GM12878 (cell line): ENCODE measurements around the gene SMARCA4. TPM values are rescaled to one million over a fixed set of nuclear protein-coding genes. Genes with fewer than 3 reads are reported as not detected.
A peak's percentile ranks its signal among the peaks of the same experiment; 100 is the strongest.

Experiments used
- BMI1 ChIP-seq: fragments of 450-650 bp; IDR thresholded peaks from 2 replicates; pipeline ENCODE4 v1.6.1; 2016; ENCODE audit warnings: mild to moderate bottlenecking, moderate library complexity, borderline replicate concordance
- CHD1 ChIP-seq: IDR thresholded peaks from 2 replicates; pipeline ENCODE4 v1.6.1; 2012; ENCODE audit warnings: low read depth, low read length, improper control_type of control experiment
- CREB1 ChIP-seq: IDR thresholded peaks from 2 replicates; pipeline ENCODE4 v1.6.1; 2012; ENCODE audit warnings: low read depth, mild to moderate bottlenecking, inconsistent platforms
- FOXK2 ChIP-seq: fragments of 450-650 bp; IDR thresholded peaks from 2 replicates; pipeline ENCODE4 v1.6.1; 2017; ENCODE audit warnings: mild to moderate bottlenecking, moderate library complexity
- JUND ChIP-seq: IDR thresholded peaks from 2 replicates; pipeline ENCODE4 v1.6.1; 2012; ENCODE audit warnings: low read depth, mild to moderate bottlenecking, low read length, improper control_type of control experiment, moderate library complexity
- MEF2B ChIP-seq: fragments of 450-650 bp; IDR thresholded peaks from 2 replicates; pipeline ENCODE4 v1.6.1; 2018; ENCODE audit warnings: mild to moderate bottlenecking, moderate library complexity; ENCODE audit not compliant: partially characterized antibody, poor library complexity, severe bottlenecking
- NRF1 ChIP-seq: conservative IDR thresholded peaks from 2 replicates; pipeline ENCODE4 v1.6.1; 2011; ENCODE audit warnings: mild to moderate bottlenecking, low read depth, low read length, improper control_type of control experiment
- RBBP5 ChIP-seq: fragments of 200-600 bp; sonication (generic); conservative IDR thresholded peaks from 2 replicates; pipeline ENCODE4 v1.6.1; 2016
- RFX5 ChIP-seq: IDR thresholded peaks from 2 replicates; pipeline ENCODE4 v1.6.1; 2011; ENCODE audit warnings: low read depth, low read length, improper control_type of control experiment
- SIN3A ChIP-seq: IDR thresholded peaks from 2 replicates; pipeline ENCODE4 v1.6.1; 2012; ENCODE audit warnings: low read depth, low read length, improper control_type of control experiment
- SIX5 ChIP-seq: IDR thresholded peaks from 2 replicates; pipeline ENCODE4 v1.6.1; 2011; ENCODE audit warnings: mild to moderate bottlenecking, low read depth, low read length, moderate library complexity; ENCODE audit not compliant: severe bottlenecking
- SMAD1 ChIP-seq: fragments of 450-650 bp; IDR thresholded peaks from 2 replicates; pipeline ENCODE4 v1.6.1; 2018; ENCODE audit warnings: mild to moderate bottlenecking, low read depth; ENCODE audit not compliant: partially characterized antibody
- SREBF1 ChIP-seq: IDR thresholded peaks from 2 replicates; pipeline ENCODE4 v1.6.1; 2012; ENCODE audit warnings: mild to moderate bottlenecking, low read length
- STAT3 ChIP-seq: IDR thresholded peaks from 2 replicates; pipeline ENCODE4 v1.6.1; 2011; ENCODE audit warnings: low read depth, low read length, improper control_type of control experiment
- TAF1 ChIP-seq: IDR thresholded peaks from 2 replicates; pipeline ENCODE4 v1.6.1; 2011; ENCODE audit warnings: mild to moderate bottlenecking, low read depth, low read length, borderline replicate concordance
- TARDBP ChIP-seq: IDR thresholded peaks from 2 replicates; pipeline ENCODE4 v1.6.1; 2016; ENCODE audit warnings: borderline replicate concordance
- ZZZ3 ChIP-seq: IDR thresholded peaks from 2 replicates; pipeline ENCODE4 v1.6.1; 2011; ENCODE audit warnings: low read depth; ENCODE audit not compliant: control insufficient read depth, insufficient read length
- polyA plus RNA-seq, 11 experiments: library from polyadenylated mRNA; depleted of rRNA in 4 of 11; unstranded in 6 of 11; stranded (reverse) in 5 of 11; fragments of >200 nt; fragmentation: Nextera tagmentation in 4 of 11; fragmentation: Illumina TruSeq in 1 of 11; extraction: Ambion mirVana in 4 of 11; extraction: Trizol in 1 of 11; gene quantifications; 1 replicate in 1 of 11; 2 replicates in 10 of 11; pipeline versions ENCODE4 v1.2.1 to v1.2.3, GENCODE V29; 2011 to 2016; ENCODE audit warnings: inconsistent platforms in 2 of 11, missing spikeins in 2 of 11, low read depth in 1 of 11
- total RNA-seq, 4 experiments: library from RNA; depleted of rRNA in 3 of 4; stranded (reverse); fragments of >200 nt in 3 of 4; fragmentation: Illumina TruSeq in 1 of 4; extraction: Trizol in 1 of 4; gene quantifications; 2 replicates each; pipeline versions ENCODE4 v1.2.1 to v1.2.3, GENCODE V29; 2013 to 2021
- TF ChIP-seq, protein P1 (sequence below): fragments of 150-350 bp; IDR thresholded peaks from 2 replicates; pipeline ENCODE4 v1.6.1; 2016; ENCODE audit warnings: low read depth, low read length
- TF ChIP-seq, protein P2 (sequence below): fragments of 450-650 bp; formaldehyde crosslinking; IDR thresholded peaks from 2 replicates; pipeline ENCODE4 v1.4.0; 2020; ENCODE audit warnings: mild to moderate bottlenecking, moderate library complexity
- TF ChIP-seq, protein P3 (sequence below): IDR thresholded peaks from 2 replicates; pipeline ENCODE4 v1.6.1; 2012; ENCODE audit warnings: low read depth, low read length, improper control_type of control experiment
- TF ChIP-seq, protein P4 (sequence below): fragments of 450-650 bp; IDR thresholded peaks from 2 replicates; pipeline ENCODE4 v1.6.1; 2016; ENCODE audit warnings: mild to moderate bottlenecking

SMARCA4 gene
- total and polyA plus RNA-seq, 10 of the 15 experiments (the other 5 are each of a cell fraction or from before 2014, with no cell fraction given): 22.4 to 175 (median 57.4) TPM

DNA sequence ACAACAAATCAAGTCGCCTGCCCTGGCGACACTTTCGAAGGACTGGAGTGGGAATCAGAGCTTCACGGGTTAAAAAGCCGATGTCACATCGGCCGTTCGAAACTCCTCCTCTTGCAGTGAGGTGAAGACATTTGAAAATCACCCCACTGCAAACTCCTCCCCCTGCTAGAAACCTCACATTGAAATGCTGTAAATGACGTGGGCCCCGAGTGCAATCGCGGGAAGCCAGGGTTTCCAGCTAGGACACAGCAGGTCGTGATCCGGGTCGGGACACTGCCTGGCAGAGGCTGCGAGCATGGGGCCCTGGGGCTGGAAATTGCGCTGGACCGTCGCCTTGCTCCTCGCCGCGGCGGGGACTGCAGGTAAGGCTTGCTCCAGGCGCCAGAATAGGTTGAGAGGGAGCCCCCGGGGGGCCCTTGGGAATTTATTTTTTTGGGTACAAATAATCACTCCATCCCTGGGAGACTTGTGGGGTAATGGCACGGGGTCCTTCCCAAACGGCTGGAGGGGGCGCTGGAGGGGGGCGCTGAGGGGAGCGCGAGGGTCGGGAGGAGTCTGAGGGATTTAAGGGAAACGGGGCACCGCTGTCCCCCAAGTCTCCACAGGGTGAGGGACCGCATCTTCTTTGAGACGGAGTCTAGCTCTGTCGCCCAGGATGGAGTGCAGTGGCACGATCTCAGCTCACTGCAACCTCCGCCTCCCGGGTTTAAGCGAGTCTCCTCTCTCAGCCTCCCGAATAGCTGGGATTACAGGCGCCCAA, 128.6 kb downstream of the SMARCA4 start, which contains the start of gene LDLR (continued):
- TF ChIP-seq SIX5: no peak
- TF ChIP-seq, protein P1, sequence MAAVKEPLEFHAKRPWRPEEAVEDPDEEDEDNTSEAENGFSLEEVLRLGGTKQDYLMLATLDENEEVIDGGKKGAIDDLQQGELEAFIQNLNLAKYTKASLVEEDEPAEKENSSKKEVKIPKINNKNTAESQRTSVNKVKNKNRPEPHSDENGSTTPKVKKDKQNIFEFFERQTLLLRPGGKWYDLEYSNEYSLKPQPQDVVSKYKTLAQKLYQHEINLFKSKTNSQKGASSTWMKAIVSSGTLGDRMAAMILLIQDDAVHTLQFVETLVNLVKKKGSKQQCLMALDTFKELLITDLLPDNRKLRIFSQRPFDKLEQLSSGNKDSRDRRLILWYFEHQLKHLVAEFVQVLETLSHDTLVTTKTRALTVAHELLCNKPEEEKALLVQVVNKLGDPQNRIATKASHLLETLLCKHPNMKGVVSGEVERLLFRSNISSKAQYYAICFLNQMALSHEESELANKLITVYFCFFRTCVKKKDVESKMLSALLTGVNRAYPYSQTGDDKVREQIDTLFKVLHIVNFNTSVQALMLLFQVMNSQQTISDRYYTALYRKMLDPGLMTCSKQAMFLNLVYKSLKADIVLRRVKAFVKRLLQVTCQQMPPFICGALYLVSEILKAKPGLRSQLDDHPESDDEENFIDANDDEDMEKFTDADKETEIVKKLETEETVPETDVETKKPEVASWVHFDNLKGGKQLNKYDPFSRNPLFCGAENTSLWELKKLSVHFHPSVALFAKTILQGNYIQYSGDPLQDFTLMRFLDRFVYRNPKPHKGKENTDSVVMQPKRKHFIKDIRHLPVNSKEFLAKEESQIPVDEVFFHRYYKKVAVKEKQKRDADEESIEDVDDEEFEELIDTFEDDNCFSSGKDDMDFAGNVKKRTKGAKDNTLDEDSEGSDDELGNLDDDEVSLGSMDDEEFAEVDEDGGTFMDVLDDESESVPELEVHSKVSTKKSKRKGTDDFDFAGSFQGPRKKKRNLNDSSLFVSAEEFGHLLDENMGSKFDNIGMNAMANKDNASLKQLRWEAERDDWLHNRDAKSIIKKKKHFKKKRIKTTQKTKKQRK: no peak
- peak; percentile 90 for TF ChIP-seq CREB1
- no peak for TF ChIP-seq BMI1
- no peak for TF ChIP-seq STAT3
- TF ChIP-seq, protein P2, sequence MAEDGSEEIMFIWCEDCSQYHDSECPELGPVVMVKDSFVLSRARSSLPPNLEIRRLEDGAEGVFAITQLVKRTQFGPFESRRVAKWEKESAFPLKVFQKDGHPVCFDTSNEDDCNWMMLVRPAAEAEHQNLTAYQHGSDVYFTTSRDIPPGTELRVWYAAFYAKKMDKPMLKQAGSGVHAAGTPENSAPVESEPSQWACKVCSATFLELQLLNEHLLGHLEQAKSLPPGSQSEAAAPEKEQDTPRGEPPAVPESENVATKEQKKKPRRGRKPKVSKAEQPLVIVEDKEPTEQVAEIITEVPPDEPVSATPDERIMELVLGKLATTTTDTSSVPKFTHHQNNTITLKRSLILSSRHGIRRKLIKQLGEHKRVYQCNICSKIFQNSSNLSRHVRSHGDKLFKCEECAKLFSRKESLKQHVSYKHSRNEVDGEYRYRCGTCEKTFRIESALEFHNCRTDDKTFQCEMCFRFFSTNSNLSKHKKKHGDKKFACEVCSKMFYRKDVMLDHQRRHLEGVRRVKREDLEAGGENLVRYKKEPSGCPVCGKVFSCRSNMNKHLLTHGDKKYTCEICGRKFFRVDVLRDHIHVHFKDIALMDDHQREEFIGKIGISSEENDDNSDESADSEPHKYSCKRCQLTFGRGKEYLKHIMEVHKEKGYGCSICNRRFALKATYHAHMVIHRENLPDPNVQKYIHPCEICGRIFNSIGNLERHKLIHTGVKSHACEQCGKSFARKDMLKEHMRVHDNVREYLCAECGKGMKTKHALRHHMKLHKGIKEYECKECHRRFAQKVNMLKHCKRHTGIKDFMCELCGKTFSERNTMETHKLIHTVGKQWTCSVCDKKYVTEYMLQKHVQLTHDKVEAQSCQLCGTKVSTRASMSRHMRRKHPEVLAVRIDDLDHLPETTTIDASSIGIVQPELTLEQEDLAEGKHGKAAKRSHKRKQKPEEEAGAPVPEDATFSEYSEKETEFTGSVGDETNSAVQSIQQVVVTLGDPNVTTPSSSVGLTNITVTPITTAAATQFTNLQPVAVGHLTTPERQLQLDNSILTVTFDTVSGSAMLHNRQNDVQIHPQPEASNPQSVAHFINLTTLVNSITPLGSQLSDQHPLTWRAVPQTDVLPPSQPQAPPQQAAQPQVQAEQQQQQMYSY (CRISPR knock-in tag): no peak
- TF ChIP-seq CHD1: no peak
- no peak for TF ChIP-seq RBBP5
- no peak for TF ChIP-seq RFX5
- 0 out of 2 replicates have a peak, but pooled peaks have one; percentile 60 for TF ChIP-seq TAF1
- TF ChIP-seq FOXK2: no peak
- TF ChIP-seq, protein P3, sequence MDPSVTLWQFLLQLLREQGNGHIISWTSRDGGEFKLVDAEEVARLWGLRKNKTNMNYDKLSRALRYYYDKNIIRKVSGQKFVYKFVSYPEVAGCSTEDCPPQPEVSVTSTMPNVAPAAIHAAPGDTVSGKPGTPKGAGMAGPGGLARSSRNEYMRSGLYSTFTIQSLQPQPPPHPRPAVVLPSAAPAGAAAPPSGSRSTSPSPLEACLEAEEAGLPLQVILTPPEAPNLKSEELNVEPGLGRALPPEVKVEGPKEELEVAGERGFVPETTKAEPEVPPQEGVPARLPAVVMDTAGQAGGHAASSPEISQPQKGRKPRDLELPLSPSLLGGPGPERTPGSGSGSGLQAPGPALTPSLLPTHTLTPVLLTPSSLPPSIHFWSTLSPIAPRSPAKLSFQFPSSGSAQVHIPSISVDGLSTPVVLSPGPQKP: no peak
- TF ChIP-seq TARDBP: no peak
- TF ChIP-seq ZZZ3: no peak
- TF ChIP-seq, protein P4, sequence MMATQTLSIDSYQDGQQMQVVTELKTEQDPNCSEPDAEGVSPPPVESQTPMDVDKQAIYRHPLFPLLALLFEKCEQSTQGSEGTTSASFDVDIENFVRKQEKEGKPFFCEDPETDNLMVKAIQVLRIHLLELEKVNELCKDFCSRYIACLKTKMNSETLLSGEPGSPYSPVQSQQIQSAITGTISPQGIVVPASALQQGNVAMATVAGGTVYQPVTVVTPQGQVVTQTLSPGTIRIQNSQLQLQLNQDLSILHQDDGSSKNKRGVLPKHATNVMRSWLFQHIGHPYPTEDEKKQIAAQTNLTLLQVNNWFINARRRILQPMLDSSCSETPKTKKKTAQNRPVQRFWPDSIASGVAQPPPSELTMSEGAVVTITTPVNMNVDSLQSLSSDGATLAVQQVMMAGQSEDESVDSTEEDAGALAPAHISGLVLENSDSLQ: 0 out of 2 replicates have a peak, but pooled peaks have one; percentile 44
- TF ChIP-seq SREBF1: peak; percentile 73; the same call in 1 of the 2 replicates
- TF ChIP-seq SIN3A: peak; percentile 44; the same call in 1 of the 2 replicates
- no peak for TF ChIP-seq NRF1
- no peak for TF ChIP-seq SMAD1
- no peak for TF ChIP-seq JUND
- peak; percentile 39 for TF ChIP-seq MEF2B
